OCI-LY3 (cell line): ENCODE results near the gene OR2G6.
"Not testable (repeated sequence)": the region's sequence is repeated elsewhere in the genome, so short reads cannot be mapped to it uniquely, and the experiment has no call there.

ENCODE experiments used
- H2AFZ ChIP-seq: fragments of 200-600, 300-600 bp; shearing (Covaris generic); 2 replicates; pipeline ENCODE4 v1.6.0; 2014; ENCODE audit warnings: antibody characterized with exemption, low read depth, low read length
- H3K27ac ChIP-seq: fragments of 200-600, 300-600 bp; sonication (generic); 2 replicates; pipeline ENCODE4 v1.5.1; 2014; ENCODE audit warnings: mild to moderate bottlenecking, low read length, moderate library complexity, mixed read lengths
- H3K27me3 ChIP-seq: fragments of 200-600, 300-600 bp; sonication (generic); 2 replicates; pipeline ENCODE4 v1.6.1; 2014; ENCODE audit warnings: low read depth, low read length, mixed read lengths
- H3K36me3 ChIP-seq: fragments of 200-600, 300-600 bp; sonication (generic); replicated peaks from 2 replicates; pipeline ENCODE3; 2014; ENCODE audit warnings: low read depth, low read length, mixed read lengths
- H3K4me1 ChIP-seq: fragments of 300-600, 200-600 bp; sonication (generic); 2 replicates; pipeline ENCODE4 v1.6.1; 2014; ENCODE audit warnings: low read length, mixed read lengths
- H3K4me2 ChIP-seq: fragments of 200-600, 300-600 bp; sonication (generic); 2 replicates; pipeline ENCODE4 v1.6.1; 2014; ENCODE audit warnings: low read length, mixed read lengths
- H3K4me3 ChIP-seq: fragments of 300-600, 200-600 bp; sonication (generic); 2 replicates; pipeline ENCODE4 v1.5.1; 2014; ENCODE audit warnings: antibody characterized with exemption, mild to moderate bottlenecking, low read length, moderate library complexity
- H3K79me2 ChIP-seq: fragments of 300-600, 200-600 bp; shearing (Covaris generic); 2 replicates; pipeline ENCODE4 v1.6.1; 2014; ENCODE audit warnings: mild to moderate bottlenecking, low read length, mixed read lengths
- H3K9ac ChIP-seq: fragments of 300-600, 200-600 bp; shearing (Covaris generic); 2 replicates; pipeline ENCODE4 v1.6.0; 2014; ENCODE audit warnings: mild to moderate bottlenecking, low read length, moderate library complexity
- H3K9me3 ChIP-seq: fragments of 200-600, 300-600 bp; shearing (Covaris generic); 2 replicates; pipeline ENCODE4 v1.6.1; 2014; ENCODE audit warnings: low read length, mixed read lengths; ENCODE audit not compliant: insufficient read depth
- H4K20me1 ChIP-seq: fragments of 200-600, 300-600 bp; sonication (generic); 2 replicates; pipeline ENCODE4 v1.6.1; 2016; ENCODE audit warnings: low read length, mixed read lengths; ENCODE audit not compliant: insufficient read depth
- CTCF ChIP-seq: fragments of 200-600, 300-600 bp; sonication (generic); IDR thresholded peaks from 2 replicates; pipeline ENCODE4 v1.5.1; 2014; ENCODE audit warnings: antibody characterized with exemption, low read length, low read depth
- EZH2phosphoT487 ChIP-seq: fragments of 200-600 bp; shearing (Covaris generic); IDR thresholded peaks from 2 replicates; pipeline ENCODE4 v1.6.1; 2018; ENCODE audit warnings: antibody characterized with exemption, mixed run types, low read depth

The OR2G6 gene

GRCh38 chr1:248496661-248497060 is 11.2 kb upstream of the OR2G6 start:
- not testable (repeated sequence) for H2AFZ ChIP-seq, H3K4me3 ChIP-seq, H3K79me2 ChIP-seq, H3K4me2 ChIP-seq, H3K27ac ChIP-seq, H4K20me1 ChIP-seq, H3K27me3 ChIP-seq, H3K4me1 ChIP-seq, H3K36me3 ChIP-seq, H3K9ac ChIP-seq, H3K9me3 ChIP-seq

- not testable (repeated sequence) for H3K4me1 ChIP-seq, H3K27me3 ChIP-seq, H3K9ac ChIP-seq, H3K4me3 ChIP-seq, H3K79me2 ChIP-seq, H3K27ac ChIP-seq, H3K9me3 ChIP-seq, H2AFZ ChIP-seq, H3K36me3 ChIP-seq, H3K4me2 ChIP-seq, H4K20me1 ChIP-seq
These were observed 7.4 kb upstream of the OR2G6 start for GRCh38 chr1:248500305-248501035.

GRCh38 chr1:248510217-248510616 is 2.3 kb downstream of the OR2G6 start:
- H3K27ac ChIP-seq, H3K4me3 ChIP-seq, H3K4me1 ChIP-seq, H3K4me2 ChIP-seq, H3K27me3 ChIP-seq, H3K79me2 ChIP-seq, H2AFZ ChIP-seq, H4K20me1 ChIP-seq, H3K36me3 ChIP-seq, H3K9ac ChIP-seq, H3K9me3 ChIP-seq: not testable (repeated sequence)

GRCh38 chr1:248521856-248522255 is 14.0 kb downstream of the OR2G6 start:
- no peaks in the 10 kb centered on the region for H3K27me3 ChIP-seq
- no peak overlapping the region for H3K4me2 ChIP-seq
- no peaks in the 10 kb centered on the region for H3K4me1 ChIP-seq
- H2AFZ ChIP-seq: no peak overlapping the region
- TF ChIP-seq CTCF: no peak
- TF ChIP-seq EZH2phosphoT487: no peak
- no peaks in the 10 kb centered on the region for H3K9me3 ChIP-seq
- H3K79me2 ChIP-seq: no peaks in the 10 kb centered on the region
- H3K4me3 ChIP-seq: no peak overlapping the region
- no peaks in the 10 kb centered on the region for H3K36me3 ChIP-seq
- H3K27ac ChIP-seq: no peak overlapping the region
- H4K20me1 ChIP-seq: no peaks in the 10 kb centered on the region
- H3K9ac ChIP-seq: no peak overlapping the region

- H3K4me3 ChIP-seq, H3K4me2 ChIP-seq, H3K9ac ChIP-seq, H2AFZ ChIP-seq, H3K9me3 ChIP-seq, H3K27me3 ChIP-seq, H4K20me1 ChIP-seq, H3K27ac ChIP-seq, H3K4me1 ChIP-seq, H3K36me3 ChIP-seq, H3K79me2 ChIP-seq: not testable (repeated sequence)
These were observed 29.6 kb downstream of the OR2G6 start for GRCh38 chr1:248537449-248537848.

GRCh38 chr1:248547383-248547782 is 39.5 kb downstream of the OR2G6 start:
- H3K4me3 ChIP-seq, H3K9me3 ChIP-seq, H3K27me3 ChIP-seq, H3K4me2 ChIP-seq, H3K36me3 ChIP-seq, H3K9ac ChIP-seq, H2AFZ ChIP-seq, H3K27ac ChIP-seq, H3K4me1 ChIP-seq, H3K79me2 ChIP-seq, H4K20me1 ChIP-seq: not testable (repeated sequence)

- H3K4me2 ChIP-seq, H3K36me3 ChIP-seq, H3K9me3 ChIP-seq, H3K79me2 ChIP-seq, H3K9ac ChIP-seq, H3K27ac ChIP-seq, H4K20me1 ChIP-seq, H3K4me3 ChIP-seq, H2AFZ ChIP-seq, H3K4me1 ChIP-seq, H3K27me3 ChIP-seq: not testable (repeated sequence)
These were observed 43.2 kb downstream of the OR2G6 start for GRCh38 chr1:248551027-248551426.

- H4K20me1 ChIP-seq, H3K27me3 ChIP-seq, H3K27ac ChIP-seq, H3K36me3 ChIP-seq, H3K4me2 ChIP-seq, H2AFZ ChIP-seq, H3K79me2 ChIP-seq, H3K4me3 ChIP-seq, H3K9me3 ChIP-seq, H3K9ac ChIP-seq, H3K4me1 ChIP-seq: not testable (repeated sequence)
These were observed 54.8 kb downstream of the OR2G6 start, which contains the start of gene OR2T29 for GRCh38 chr1:248562672-248563071. Gene OR2T29 (minus strand): TSS chr1:248562772. CDS start chr1:248559491, 3,281 bp downstream.
